ENCODE measurements around the gene HMCES.
"Not testable (repeated sequence)": the region's sequence is repeated elsewhere in the genome, so short reads cannot be mapped to it uniquely, and the experiment has no call there.

GRCh38 chr3:129264994-129265393, 13.7 kb upstream of the HMCES start:
- TF ChIP-seq POLR2A (IDR thresholded peaks at IDR 0.05; ENCODE audit: low read length); GATA1 (IDR thresholded peaks at IDR 0.05; ENCODE audit: low read depth, low read length): not testable (repeated sequence)

Data from erythroblast (primary cell).